ENCODE results near the gene MRGPRE.

GRCh38 chr11:3223932-3224381 is 8.3 kb downstream of the MRGPRE start:
- no peak for TF ChIP-seq CTCF (IDR thresholded peaks at IDR 0.05; ENCODE audit: insufficient read depth, low read length, poor library complexity, severe bottlenecking)
- TF ChIP-seq EZH2phosphoT487 (conservative IDR thresholded peaks at IDR 0.05; ENCODE audit: low read length): no peak

Data from SU-DHL-6 (cell line).